GM19035 (cell line): Measurements from ENCODE around the gene DACT2.
"Not testable (repeated sequence)": the region's sequence is repeated elsewhere in the genome, so short reads cannot be mapped to it uniquely, and the experiment has no call there.

Experiments used
- ATAC-seq: cut with Tn5 transposase; IDR thresholded peaks from one replicate; pipeline ENCODE4 v1.9.1; 2021; ENCODE audit not compliant: unreplicated experiment

The DACT2 gene

DNA sequence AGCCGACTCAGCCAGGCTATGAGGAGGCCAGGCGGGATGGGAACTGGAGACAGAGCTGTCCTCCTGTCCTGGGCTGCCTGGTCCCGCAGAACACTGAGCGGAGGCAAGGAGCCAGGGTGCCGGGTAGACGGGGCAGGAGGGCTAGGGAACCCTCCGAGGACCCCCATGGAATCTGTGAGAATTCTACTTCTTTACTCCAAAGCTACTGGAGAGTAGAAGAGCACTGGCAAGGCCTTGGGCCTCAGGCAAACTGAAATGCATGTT lies 14.9 kb downstream of the DACT2 start:
- no peak for ATAC-seq

DNA sequence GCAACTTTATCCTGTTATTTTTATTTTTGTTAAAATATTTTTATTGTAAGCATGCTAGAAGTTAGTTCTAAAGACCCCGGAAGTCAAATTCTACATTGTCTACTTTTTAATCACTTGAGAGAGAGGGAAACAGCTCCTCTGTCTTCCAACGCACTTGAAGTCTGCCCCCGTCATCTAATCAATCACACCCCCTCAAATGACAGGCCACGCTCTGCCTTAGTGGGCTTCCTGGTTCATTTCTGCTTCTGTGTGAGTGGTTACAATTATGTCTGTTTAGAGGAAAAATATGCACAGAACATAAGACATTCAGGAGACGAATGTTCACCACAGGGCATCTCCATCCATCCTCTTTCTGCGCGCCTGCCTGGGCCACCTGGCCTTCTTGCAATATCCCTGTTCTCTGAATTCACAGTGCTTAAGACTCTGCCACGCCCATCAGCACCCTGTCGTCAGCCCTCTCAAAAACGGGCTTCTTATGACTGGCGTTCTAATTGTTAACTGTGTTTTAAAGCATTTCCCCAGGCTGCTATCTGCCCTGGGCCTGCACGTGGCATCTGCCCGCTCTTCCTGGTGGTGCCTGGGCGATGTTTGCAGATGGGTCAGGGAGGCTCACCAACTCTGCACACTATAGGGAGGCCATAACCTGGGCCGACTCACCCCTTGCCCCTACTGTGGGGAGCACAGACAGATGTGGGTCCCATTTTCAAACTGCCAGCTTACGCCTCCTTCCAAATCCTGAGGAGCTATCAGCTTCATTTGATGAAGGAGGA lies 15.4 kb downstream of the DACT2 start:
- no peak for ATAC-seq

DNA sequence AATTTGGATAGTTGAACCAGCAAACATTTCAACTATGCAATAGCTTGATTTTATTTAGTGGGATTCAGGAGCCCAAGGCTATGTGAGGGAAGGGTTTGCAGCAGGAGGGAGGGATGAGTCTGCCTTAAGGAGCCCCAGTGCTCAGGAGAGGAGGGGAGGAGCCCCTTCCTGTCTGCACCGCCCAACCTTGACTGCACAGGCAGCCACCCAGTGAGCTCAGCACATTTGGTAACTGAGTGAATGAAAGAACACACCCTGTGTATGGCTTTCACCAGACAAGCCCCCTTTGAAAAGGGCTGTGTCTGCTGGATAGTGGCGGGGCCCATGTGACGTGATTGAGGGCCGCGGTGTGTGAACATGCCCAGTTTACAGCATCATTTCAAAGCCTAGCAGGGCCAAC lies 17.0 kb downstream of the DACT2 start:
- ATAC-seq = no peak

DNA sequence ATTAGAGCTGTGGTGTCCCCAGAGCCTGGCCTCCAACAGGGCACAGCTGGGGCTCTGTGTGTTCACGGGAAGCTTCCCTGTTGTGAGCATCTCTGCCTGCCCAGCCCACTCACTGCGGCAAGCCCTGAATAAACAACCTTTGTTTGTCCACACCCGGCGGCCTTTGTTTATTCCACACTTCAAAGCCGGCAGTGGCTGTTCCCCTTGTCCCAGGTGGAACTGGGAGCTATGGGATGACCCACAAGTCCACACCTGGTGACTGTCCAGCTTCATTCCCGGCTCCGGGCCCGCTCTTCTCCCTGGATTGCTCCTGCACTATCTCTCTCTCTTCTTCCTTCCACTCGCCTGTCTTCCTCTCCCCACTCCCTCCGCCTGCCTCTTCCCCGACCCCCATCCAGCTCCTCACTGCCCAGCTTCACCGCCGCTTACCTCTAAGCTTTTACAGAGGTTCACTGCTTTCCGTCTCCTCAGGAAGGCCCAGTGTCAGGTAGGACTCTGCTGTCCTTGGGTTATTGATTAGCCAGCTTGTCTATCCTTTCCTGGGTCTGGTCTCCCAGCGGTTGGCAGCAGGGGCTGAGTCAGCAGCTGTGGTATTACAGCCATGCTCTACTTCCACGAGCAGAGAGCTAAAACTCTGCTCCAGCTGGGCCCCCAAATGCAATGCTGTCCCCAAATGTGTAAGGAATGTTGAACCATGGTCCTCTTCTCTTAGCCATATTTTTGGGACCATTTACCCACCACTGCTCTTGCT lies 17.8 kb downstream of the DACT2 start:
- no peak for ATAC-seq

DNA sequence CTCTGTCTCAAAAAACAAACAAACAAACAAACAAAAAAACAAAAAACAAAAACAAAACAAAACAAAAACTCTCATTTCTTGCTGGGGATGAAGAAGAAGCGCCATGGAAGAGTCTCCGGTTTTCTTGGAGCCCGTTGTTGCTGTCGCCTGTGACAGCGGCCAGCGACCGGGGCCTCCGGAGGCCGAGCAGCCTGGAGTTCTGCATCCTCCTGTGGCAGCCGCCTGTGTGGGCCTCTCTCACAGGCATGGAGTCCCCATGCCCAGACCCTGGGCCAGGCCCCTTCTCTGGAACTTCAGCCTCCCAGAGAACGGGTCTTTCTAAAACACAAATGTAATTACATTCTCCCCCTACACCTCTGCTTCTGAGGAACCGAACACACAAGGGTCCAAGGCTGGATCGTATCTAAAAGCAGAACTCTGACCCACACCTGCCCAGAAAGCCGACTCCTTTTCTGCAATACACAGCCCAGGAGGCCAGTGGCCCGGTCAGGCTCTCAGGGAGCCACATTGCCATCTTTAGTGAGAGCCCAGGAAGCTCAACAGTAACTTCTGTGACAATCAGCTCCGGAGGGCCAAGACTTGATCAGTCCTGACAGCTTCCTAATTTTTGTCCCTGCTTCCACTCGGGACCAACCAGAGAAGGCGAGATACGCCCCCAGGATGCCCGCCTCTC lies 18.5 kb downstream of the DACT2 start:
- no peak for ATAC-seq

DNA sequence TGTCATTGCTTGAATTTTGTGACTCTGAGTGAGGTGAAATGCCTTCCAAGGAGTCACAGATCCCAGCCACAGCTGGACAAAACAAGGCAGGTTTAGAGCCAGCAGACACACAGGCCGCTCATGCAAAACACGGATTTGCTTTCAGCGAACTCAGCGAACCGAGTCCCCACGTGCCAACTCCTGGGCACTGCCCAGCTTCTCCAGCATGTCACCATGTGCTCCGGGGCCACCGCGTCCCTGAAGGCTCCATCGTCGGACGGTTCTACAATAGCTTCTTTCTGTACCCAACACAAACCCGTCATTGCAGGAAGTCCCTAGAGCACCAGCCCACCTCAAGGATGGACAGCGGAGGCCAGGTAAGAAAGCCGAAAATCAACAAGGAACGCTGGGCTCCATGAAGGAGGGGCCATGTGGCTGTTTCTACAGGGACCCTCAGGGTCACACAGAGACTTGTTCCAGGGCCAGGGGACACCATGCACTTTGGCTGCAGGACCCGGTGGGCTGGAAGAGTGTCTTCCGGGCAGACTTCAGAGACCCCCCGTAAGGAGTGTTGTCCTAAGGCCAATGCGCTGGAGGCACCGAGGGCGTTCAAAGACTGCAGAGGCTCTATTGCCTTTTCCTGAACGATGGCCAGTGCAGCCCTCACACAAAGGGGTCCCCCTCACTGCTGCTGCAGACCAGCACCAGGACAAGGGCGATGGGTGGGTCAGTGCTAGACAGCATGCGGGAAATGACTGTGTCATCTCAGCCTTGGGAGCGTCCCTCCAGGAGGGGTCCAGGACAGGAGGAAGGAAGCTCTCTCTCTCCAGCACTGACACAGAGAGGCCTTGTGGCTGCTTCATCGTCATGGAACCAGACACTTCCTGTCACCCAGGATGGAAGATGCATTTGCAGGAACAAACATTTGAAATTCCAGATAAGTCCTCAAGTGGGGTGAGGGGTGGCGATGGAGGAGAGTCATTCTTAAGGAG lies 19.8 kb downstream of the DACT2 start:
- ATAC-seq = no peak

- ATAC-seq = no peak
Observed at GRCh38 chr6:168297643-168298042, 21.9 kb downstream of the DACT2 start.

- ATAC-seq = no peak
Observed at GRCh38 chr6:168294901-168295300, 24.7 kb downstream of the DACT2 start.

- ATAC-seq = no peak
Observed at GRCh38 chr6:168293636-168294530, 25.7 kb downstream of the DACT2 start.

DNA sequence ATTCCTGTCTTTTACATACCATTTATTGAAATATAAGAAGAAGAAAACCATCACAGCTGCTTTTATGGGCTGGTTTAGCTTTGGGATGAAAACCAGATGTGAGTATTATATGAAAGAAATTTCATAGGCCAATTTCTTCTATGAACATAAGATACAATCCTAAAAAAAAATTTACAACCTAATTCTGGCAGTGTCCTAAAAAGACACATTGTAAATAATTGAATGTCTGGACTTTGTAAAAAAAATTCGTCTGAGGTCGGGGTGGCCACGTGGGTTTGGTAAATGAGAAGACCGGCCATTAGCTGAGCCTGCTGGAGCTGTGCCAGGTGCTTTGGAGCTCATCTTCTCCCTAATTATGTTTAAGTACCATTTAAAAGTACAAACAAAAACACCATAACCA lies 26.8 kb downstream of the DACT2 start:
- no peak for ATAC-seq

DNA sequence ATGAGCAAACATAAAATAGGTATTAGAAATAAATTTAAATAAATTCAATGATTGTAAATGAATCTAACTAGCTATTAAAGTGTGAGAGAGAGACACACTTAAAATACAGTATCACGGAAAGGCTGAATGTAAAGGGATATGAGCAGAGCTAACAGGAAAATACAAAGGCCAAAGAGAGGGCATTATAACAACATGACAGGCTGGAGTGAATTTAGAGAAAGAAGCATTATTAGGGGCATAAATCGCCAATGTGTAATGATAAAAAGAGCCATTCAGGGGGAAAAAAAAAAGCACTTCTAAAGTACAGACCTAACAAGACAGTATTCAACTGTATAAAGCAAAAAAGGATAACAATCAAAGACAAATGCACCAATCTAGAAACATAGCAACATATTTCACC lies 28.1 kb downstream of the DACT2 start:
- no peak for ATAC-seq

- ATAC-seq = no peak
Observed at GRCh38 chr6:168290095-168290494, 29.5 kb downstream of the DACT2 start.

DNA sequence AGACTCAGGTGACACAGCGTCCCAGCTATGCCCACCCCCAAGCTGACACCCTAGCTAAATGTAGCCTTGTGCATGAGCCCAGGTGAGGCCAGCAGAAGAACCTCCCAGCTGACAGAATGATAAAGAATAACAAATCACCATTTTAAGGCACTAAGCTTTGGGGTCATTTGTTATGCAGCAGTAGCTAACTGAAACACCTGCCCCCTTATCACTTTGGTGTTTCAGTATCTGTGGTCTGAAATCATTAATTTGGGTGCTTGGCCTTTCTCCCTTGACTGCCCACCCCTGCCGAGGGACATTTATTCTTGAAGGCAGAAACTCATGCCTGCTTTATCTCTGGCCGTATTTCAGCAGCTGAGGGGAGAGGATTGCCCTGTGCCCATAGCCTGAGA lies 30.0 kb downstream of the DACT2 start:
- no peak for ATAC-seq

- no peak for ATAC-seq
Observed at GRCh38 chr6:168288781-168289570, 30.6 kb downstream of the DACT2 start.

DNA sequence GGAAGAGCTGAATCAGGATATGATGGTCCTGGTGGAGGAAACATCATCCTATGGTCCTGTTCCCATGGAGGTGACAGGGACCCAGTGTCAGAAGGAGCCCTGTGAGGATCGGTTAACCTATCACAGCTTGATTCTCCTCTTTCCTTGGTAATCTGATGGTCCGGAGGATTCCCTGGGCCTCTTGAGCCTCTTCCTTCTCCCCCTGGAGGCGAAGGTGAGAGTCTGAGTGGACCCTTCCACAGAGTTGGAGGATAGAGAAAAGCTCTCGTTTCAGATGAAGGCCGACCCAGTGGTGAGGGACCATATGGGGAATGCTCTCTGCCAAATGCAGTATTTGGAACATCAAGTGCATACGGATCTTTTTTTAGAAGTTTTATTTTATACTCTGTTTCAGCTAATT lies 32.1 kb downstream of the DACT2 start:
- not testable (repeated sequence) for ATAC-seq

DNA sequence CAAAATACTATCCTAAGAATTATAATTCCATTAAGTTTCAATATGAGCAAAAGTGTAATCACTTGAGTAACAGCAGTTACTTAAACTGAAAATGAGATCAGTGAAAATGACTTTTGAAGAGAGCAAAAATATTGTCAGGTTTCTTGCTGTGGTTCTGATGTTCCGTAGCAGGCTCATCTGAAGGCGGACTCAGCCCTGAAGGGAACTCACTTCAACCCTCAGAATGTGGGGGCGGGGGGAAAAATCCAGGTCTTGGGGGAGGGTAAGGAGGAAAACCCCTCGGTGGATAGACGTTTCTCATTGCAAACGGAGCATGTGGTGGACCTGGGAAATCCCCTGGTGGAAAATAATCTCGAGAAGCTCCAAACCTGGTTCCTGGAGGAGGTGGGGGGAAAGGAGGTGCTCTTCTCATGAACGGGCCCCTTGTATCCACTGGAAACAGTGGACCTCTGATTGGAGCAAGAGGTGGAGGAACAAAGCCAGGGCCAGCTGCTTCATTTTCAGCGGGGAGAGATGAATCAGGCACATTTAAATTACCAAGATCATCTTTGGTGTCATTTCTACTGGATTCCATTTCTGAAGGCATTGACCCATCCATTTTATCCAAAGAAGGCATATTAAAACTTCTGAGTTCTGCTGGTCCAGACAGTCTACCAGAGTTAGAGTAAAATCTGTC lies 32.7 kb downstream of the DACT2 start:
- not testable (repeated sequence) for ATAC-seq

- no peak for ATAC-seq
Observed at GRCh38 chr6:168286116-168286515, 33.5 kb downstream of the DACT2 start.

GRCh38 chr6:168285456-168285855 lies 34.1 kb downstream of the DACT2 start:
- ATAC-seq = no peak

DNA sequence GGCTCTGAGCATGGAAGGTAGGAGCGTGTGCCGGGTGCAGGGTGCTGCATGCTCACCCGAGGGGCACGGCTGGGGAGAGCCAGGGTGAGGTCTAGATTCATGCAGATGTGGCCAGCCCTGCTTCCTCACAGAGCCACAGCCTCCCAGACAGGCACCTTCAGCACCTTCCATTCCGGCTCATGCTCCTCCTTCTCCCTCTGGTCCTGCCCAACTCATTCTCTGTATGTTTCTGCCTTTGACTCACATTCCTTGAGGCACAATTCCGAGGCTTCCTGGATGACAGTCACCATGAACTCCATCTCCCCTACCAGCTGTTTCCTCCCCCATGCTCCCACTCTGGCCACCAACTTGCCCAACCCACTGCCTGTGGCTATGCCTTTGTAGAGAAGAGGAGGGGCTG lies 35.4 kb downstream of the DACT2 start:
- ATAC-seq = no peak
